CD4-positive, alpha-beta T cell treated with Interleukin-15 for 4 hours (primary cell): ENCODE data around the gene GALNT10.

Experiments used
- DNase-seq: peaks from one replicate; pipeline ENCODE4 v3.0.0-alpha.2; 2020; ENCODE audit warnings: low spot score

GALNT10 gene

GRCh38 chr5:154298065-154298464 lies 107.5 kb downstream of the GALNT10 start:
- no peak for DNase-seq

GRCh38 chr5:154300207-154300883 lies 109.8 kb downstream of the GALNT10 start:
- DNase-seq, result no peak

- no peak for DNase-seq
Observed at GRCh38 chr5:154301726-154302125, 111.2 kb downstream of the GALNT10 start.

- no peak for DNase-seq
Observed at GRCh38 chr5:154302161-154302560, 111.6 kb downstream of the GALNT10 start.

GRCh38 chr5:154303133-154303532 lies 112.6 kb downstream of the GALNT10 start:
- DNase-seq, result no peak

- DNase-seq, result no peak
Observed at GRCh38 chr5:154308443-154309370, 118.2 kb downstream of the GALNT10 start.

GRCh38 chr5:154309371-154309745 lies 118.8 kb downstream of the GALNT10 start:
- DNase-seq, result no peak

- no peak for DNase-seq
Observed at GRCh38 chr5:154309805-154310204, 119.3 kb downstream of the GALNT10 start.

- no peak for DNase-seq
Observed at GRCh38 chr5:154311362-154311761, 120.8 kb downstream of the GALNT10 start.

GRCh38 chr5:154312000-154312399 lies 121.5 kb downstream of the GALNT10 start:
- DNase-seq, result no peak

- no peak for DNase-seq
Observed at GRCh38 chr5:154312576-154312975, 122.0 kb downstream of the GALNT10 start.

- no peak for DNase-seq
Observed at GRCh38 chr5:154313360-154314017, 123.0 kb downstream of the GALNT10 start.

- no peak for DNase-seq
Observed at GRCh38 chr5:154315196-154315595, 124.7 kb downstream of the GALNT10 start.

- no peak for DNase-seq
Observed at GRCh38 chr5:154315756-154316155, 125.2 kb downstream of the GALNT10 start.

GRCh38 chr5:154316223-154316935 lies 125.8 kb downstream of the GALNT10 start:
- DNase-seq, result no peak

- DNase-seq, result no peak
Observed at GRCh38 chr5:154317916-154318315, 127.4 kb downstream of the GALNT10 start.

- DNase-seq, result no peak
Observed at GRCh38 chr5:154318691-154319090, 128.2 kb downstream of the GALNT10 start.

- no peak for DNase-seq
Observed at GRCh38 chr5:154319736-154320135, 129.2 kb downstream of the GALNT10 start.

GRCh38 chr5:154320224-154321089 lies 129.9 kb downstream of the GALNT10 start:
- no peak for DNase-seq

- DNase-seq, result no peak
Observed at GRCh38 chr5:154321546-154321945, 131.0 kb downstream of the GALNT10 start.

- DNase-seq, result no peak
Observed at GRCh38 chr5:154324033-154324432, 133.5 kb downstream of the GALNT10 start.
